ENCODE data around the gene UPF2. TPM values are rescaled to one million over a fixed set of nuclear protein-coding genes. Genes with fewer than 3 reads are reported as not detected.

Gene UPF2
- total RNA-seq (2022; extraction: Qiagen RNA extraction) = 13.2 to 18.7 TPM (median 14.0 TPM) in 5 replicates

GRCh38 chr10:12042797-12043651, at the start of gene UPF2:
Gene UPF2, minus strand, starts transcription at chr10:12042809. Its CDS starts 7,386 bp downstream, at chr10:12035423.

GRCh38 chr10:12068449-12069269, 26.1 kb upstream of the UPF2 start, which contains the start of gene DHTKD1:
Gene DHTKD1, plus strand, starts transcription at chr10:12068954. Its CDS starts 80 bp downstream, at chr10:12069034.

Other genes starting within 250 kb of the UPF2 start
- 34.2 to 44.3 TPM (median 40.3 TPM) in 5 replicates for gene PROSER2, start 219.5 kb downstream of the UPF2 start, total RNA-seq (2022; extraction: Qiagen RNA extraction)
- gene DHTKD1, start 26.1 kb upstream of the UPF2 start, total RNA-seq (2022; extraction: Qiagen RNA extraction) = 7.4 to 10.9 TPM (median 9.2 TPM) in 5 replicates
- 10.1 to 13.3 TPM (median 11.8 TPM) in 5 replicates for gene SEC61A2, start 86.9 kb upstream of the UPF2 start, total RNA-seq (2022; extraction: Qiagen RNA extraction)
- gene NUDT5, start 153.1 kb upstream of the UPF2 start, total RNA-seq (2022; extraction: Qiagen RNA extraction) = 126 to 157 TPM (median 136 TPM) in 5 replicates
- gene CDC123, start 153.4 kb upstream of the UPF2 start, total RNA-seq (2022; extraction: Qiagen RNA extraction) = 125 to 187 TPM (median 127 TPM) in 5 replicates